ENCODE results near the gene CDH22. TPM values are rescaled to one million over a fixed set of nuclear protein-coding genes. Genes with fewer than 3 reads are reported as not detected.

The CDH22 gene
- total and polyA plus RNA-seq, 11 donors: 0.03 to 0.90 (median 0.48) TPM

DNA sequence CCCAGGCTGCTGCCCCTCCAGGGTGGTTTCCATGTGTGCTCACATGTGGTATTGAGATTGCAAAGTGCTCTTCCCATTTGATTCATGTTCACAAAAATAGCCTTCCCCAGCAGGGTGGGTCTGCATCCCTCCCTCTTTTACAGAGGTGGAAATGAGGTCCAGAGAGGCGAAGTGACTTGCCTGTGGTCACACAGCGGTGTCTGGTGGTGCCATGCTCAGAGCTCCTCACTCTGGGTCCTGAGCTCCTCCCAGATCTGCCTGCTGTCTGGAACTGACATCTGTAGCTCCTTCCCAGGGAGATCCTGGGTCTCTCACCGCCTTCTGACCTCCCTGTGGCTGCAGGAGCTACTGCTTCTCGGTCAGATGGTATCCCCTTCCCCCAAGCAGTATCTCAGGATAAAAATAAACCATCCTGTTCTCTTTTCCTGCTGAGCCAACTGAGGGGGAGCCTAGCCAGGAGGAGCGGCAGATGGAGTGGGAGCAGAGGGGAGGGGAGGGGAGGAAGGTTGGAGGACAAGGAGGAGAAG, 178.3 kb downstream of the CDH22 start:
- Histone ChIP-seq H3K9me3 (no peaks in the 10 kb centered on the region), H3K27ac (no peak overlapping the region), H3K36me3 (peaks cover 0 to 37% (median 11%) of the 10 kb centered on the region in 9 donors), H3K4me1 (peaks cover 0 to 20% (median 9%) of the 10 kb centered on the region in 12 donors), H3K27me3 (peaks cover 0 to 14% (median 0%) of the 10 kb centered on the region in 9 donors), H3K4me3 (no peak overlapping the region)
- ATAC-seq: peak in 2 of 4 donors; percentile 37 to 44
- intact Hi-C loops (cut with DNase I): loop anchor here in 8 of 10 donors (2.0 to 10.0 kb wide), 8 partner anchors 42 to 555 kb away; partner anchors contain the start of genes CDH22 (in 4 of the 8) and TP53RK (in 1 of the 8)
- WGBS, 4 donors: 17 to 25% (median 23%) methylated on average over 4 to 5 of the region's 5 CpGs
- DNase-seq: no peak
- TF ChIP-seq, protein P1, sequence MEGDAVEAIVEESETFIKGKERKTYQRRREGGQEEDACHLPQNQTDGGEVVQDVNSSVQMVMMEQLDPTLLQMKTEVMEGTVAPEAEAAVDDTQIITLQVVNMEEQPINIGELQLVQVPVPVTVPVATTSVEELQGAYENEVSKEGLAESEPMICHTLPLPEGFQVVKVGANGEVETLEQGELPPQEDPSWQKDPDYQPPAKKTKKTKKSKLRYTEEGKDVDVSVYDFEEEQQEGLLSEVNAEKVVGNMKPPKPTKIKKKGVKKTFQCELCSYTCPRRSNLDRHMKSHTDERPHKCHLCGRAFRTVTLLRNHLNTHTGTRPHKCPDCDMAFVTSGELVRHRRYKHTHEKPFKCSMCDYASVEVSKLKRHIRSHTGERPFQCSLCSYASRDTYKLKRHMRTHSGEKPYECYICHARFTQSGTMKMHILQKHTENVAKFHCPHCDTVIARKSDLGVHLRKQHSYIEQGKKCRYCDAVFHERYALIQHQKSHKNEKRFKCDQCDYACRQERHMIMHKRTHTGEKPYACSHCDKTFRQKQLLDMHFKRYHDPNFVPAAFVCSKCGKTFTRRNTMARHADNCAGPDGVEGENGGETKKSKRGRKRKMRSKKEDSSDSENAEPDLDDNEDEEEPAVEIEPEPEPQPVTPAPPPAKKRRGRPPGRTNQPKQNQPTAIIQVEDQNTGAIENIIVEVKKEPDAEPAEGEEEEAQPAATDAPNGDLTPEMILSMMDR (IDR thresholded peaks at IDR 0.05): no peak
- TF ChIP-seq POLR2A (IDR thresholded peaks at IDR 0.05): no peak

DNA sequence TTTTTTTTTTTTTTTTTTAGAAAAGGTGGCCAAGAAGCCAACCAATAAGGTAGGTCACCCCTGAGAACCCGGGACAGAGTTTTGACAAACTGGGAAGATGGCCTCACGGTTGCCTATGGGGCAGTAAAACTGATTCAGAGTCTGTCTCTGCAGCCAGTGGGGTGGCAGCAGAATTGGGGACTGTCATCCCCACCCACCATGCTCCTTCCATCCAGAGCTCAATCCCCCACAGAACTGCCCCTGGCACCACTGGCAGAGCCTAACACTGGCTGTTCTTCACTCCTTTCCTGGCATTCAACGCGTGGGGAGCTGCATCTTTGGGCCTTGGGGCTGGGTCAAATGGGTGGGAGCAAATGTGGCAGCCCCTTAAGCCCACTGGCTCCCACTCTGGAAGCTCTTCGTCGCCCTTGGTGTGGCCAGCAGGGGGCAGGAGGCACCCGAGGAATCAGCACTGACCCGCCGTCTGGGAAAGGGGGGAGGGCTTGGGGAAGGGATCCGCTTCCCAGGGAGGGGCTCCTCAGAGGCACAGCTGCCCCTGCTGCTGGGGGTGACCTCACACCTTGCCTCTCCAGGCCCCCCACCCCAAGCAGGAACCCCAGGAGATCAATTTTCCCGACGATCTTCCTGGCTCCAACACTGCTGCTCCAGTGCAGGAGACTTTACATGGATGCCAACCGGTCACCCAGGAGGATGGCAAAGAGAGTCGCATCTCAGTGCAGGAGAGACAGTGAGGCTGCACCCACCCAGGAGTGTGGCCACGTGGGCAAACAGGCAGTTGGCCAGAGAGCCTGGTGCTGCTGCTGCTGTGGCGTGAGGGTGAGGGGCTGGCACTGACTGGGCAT, 179.8 kb downstream of the CDH22 start:
- DNase-seq (peak in 1 of 5 donors; percentile 27), ATAC-seq (peak in 3 of 4 donors; percentile 46 to 64 (median 52))
- no peak overlapping the region for H3K4me3 ChIP-seq
- peaks cover 0 to 20% (median 9%) of the 10 kb centered on the region in 12 donors for H3K4me1 ChIP-seq
- peaks cover 0 to 49% (median 22%) of the 10 kb centered on the region in 9 donors for H3K36me3 ChIP-seq
- no peaks in the 10 kb centered on the region for H3K9me3 ChIP-seq
- intact Hi-C loops (cut with DNase I): loop anchor here in 1 of 10 donors (1.0 to 2.0 kb wide), 2 partner anchors 46 to 221 kb away; no protein-coding TSS in a partner anchor
- 23 to 48% (median 38%) methylated on average over 10 to 16 of the region's 16 CpGs for WGBS, 4 donors
- TF ChIP-seq, protein P1 (IDR thresholded peaks at IDR 0.05): peak; percentile 46 to 73 (median 58)
- no peak for TF ChIP-seq POLR2A (IDR thresholded peaks at IDR 0.05)
- peaks cover 0 to 11% (median 0%) of the 10 kb centered on the region in 9 donors for H3K27me3 ChIP-seq
- no peak overlapping the region for H3K27ac ChIP-seq

DNA sequence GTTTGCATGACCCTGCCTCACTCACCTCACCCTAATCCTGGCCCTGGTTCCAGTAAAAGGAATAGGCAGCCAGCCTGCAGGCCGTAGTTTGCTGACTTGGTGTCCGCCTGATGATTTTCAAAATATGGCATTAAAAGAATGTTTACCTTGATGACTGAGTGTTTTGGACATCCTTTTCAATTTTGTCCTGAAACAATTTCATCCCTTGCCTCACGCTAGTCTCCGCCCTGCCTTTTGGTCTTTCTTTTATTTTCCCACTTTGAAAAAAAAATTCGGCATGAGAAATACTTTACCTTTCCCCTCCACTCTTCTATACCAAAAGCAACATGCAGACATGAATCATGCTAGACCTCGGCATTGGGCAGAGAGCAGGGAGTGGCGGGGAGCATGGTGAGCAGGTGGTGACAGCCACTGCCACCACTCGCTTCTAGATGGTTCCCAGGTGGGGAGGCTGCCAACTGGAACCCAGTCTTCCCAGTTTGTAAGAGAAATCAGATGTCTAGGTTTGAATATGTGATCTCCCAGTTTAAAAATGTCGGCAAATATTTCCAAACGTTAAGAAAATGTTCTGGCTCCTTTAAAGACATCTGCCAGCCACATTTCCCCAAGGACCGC, 180.8 kb downstream of the CDH22 start:
- H3K4me1 ChIP-seq: peaks cover 0 to 17% (median 8%) of the 10 kb centered on the region in 12 donors
- peaks cover 0 to 59% (median 32%) of the 10 kb centered on the region in 9 donors for H3K36me3 ChIP-seq
- no peak for ATAC-seq
- intact Hi-C loops (cut with DNase I): loop anchor here in 1 of 10 donors (1.0 to 2.0 kb wide), 2 partner anchors 47 to 222 kb away; no protein-coding TSS in a partner anchor
- H3K4me3 ChIP-seq: no peak overlapping the region
- no peak for DNase-seq
- 79 to 84% (median 79%) methylated on average over 11 of the region's 11 CpGs for WGBS, 4 donors
- no peaks in the 10 kb centered on the region for H3K9me3 ChIP-seq
- peaks cover 0 to 7% (median 0%) of the 10 kb centered on the region in 9 donors for H3K27me3 ChIP-seq
- no peak overlapping the region for H3K27ac ChIP-seq
- TF ChIP-seq, protein P1 (IDR thresholded peaks at IDR 0.05): no peak
- no peak for TF ChIP-seq POLR2A (IDR thresholded peaks at IDR 0.05)
